ENCODE results near the gene ZNF750. TPM values are rescaled to one million over a fixed set of nuclear protein-coding genes. Genes with fewer than 3 reads are reported as not detected.

ZNF750 gene
- polyA plus RNA-seq, 3 donors, result not detected

DNA sequence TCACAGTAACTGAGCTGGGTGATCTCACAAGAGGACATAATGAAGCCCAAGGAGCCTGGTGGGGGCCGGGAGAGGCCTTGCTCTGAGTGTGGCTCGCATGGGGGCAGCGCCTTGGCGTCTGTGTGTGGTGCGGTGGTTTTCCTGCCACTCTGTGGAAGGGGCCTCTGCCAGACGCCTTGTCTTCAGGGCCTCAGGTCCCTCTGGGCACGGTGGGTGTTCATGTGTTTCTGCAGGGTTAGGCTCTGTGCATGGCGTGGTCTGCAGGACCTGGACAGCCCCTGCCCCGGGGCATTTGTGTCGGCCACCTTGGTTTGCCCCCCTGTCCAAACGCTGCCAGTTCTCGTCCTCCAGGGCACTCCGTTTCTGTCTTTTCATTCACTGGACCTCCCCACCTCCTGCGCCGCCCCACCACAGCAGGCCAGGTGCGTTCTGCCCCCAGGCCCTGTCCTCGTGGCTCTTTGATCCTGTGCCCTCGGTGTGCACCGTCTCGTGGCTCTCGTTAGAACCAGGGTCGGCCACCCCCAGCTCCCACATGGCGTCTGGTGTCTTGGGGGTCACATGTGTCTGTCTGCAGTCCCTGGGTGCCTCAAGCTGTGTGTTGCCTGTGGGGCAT is 43.7 kb upstream of the ZNF750 start:
- Histone ChIP-seq H3K9me3 (replicated peaks in 1 of 2; ENCODE audit: control insufficient read depth in 1 of 2, insufficient read depth in 1 of 2, low read length in 2 of 2) (no peaks in the 10 kb centered on the region), H3K9ac (ENCODE audit: insufficient read depth, low read length, poor library complexity, severe bottlenecking) (no peak overlapping the region), H3K36me3 (replicated peaks in 1 of 2; ENCODE audit: control insufficient read depth in 1 of 2, insufficient read depth in 2 of 2, low read length in 2 of 2) (no peaks in the 10 kb centered on the region), H3K27me3 (ENCODE audit: control insufficient read depth in 2 of 2, insufficient read depth in 2 of 2, low read length in 2 of 2) (no peaks in the 10 kb centered on the region), H3K4me3 (replicated peaks in 1 of 3; ENCODE audit: low read depth in 2 of 3, low read length in 3 of 3) (no peak overlapping the region), H4K20me1 (ENCODE audit: insufficient read depth, low read length) (no peaks in the 10 kb centered on the region), H2AFZ (ENCODE audit: insufficient read depth, low read depth, low read length, poor library complexity, severe bottlenecking) (no peak overlapping the region), H3K27ac (ENCODE audit: low read depth in 1 of 2, low read length in 2 of 2) (peak overlapping the region in 1 of 2 donors; percentile 87), H3K4me1 (ENCODE audit: control insufficient read depth in 1 of 2, insufficient read depth in 2 of 2, low read length in 2 of 2) (peaks cover 75 to 92% of the 10 kb centered on the region in 2 donors), H3K79me2 (ENCODE audit: insufficient read depth, low read length) (peaks cover 25% of the 10 kb centered on the region), H3K4me2 (replicated peaks; ENCODE audit: extremely low read depth, low read length, poor library complexity, severe bottlenecking) (no peak overlapping the region)
- Mint-ChIP-seq H3K9me3 (peaks cover 0 to 6% (median 0%) of the 10 kb centered on the region in 7 donors), H3K27me3 (ENCODE audit: low read depth in 3 of 3) (peaks cover 0 to 4% (median 0%) of the 10 kb centered on the region in 3 donors), H3K36me3 (peaks cover 27 to 50% of the 10 kb centered on the region in 2 donors), H3K4me1 (peaks cover 87% of the 10 kb centered on the region), H3K4me3 (no peak overlapping the region), H3K27ac (peak overlapping the region; percentile 18 to 99 (median 70))
- intact Hi-C loops (cut with micrococcal nuclease), result no loop called here
- no peak for TF ChIP-seq CTCF (IDR thresholded peaks at IDR 0.05)
- 74% methylated on average over 20 of the region's 23 CpGs for WGBS (ENCODE audit: insufficient coverage)
- no peak for DNase-seq

DNA sequence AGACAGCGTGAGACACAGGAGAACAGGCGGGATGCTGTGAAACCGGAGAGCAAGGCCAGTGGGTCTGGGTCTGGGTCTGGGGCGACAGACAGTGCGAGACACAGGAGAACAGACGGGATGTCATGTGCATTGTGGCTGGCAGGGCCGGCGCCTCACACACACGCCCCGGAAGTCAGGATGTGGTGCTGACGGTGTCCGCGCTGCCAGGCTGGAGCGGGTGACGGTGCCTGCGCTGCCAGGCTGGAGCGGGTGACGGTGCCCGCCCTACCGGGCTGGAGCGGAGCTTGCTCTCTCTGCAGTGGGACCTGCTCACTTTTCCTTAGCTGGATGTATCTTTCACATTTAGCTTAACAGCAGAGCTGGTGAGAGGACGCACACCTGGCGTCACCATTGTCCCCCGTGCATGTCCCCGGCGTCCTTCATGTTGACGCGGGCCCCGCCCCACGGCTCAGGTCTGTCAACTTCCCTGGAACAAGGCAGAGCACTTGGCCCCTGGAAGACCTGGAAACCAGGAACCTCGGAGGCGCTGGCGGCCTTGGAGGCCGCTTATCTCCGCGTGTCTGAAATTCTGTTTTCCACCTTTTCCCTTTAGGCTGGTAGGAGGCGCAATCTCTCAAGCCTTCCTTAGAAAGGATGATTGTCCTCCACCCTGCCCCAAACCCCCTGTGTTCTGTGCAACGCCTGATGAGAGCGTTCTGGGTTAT is 43.0 kb upstream of the ZNF750 start:
- no peak overlapping the region for H3K4me3 ChIP-seq (replicated peaks in 1 of 3; ENCODE audit: low read depth in 2 of 3, low read length in 3 of 3)
- H4K20me1 ChIP-seq (ENCODE audit: insufficient read depth, low read length), result no peaks in the 10 kb centered on the region
- H3K27ac ChIP-seq (ENCODE audit: low read depth in 1 of 2, low read length in 2 of 2), result peak overlapping the region; percentile 86 to 87
- Mint-ChIP-seq H3K36me3 (peaks cover 24 to 47% of the 10 kb centered on the region in 2 donors), H3K4me1 (peaks cover 92% of the 10 kb centered on the region), H3K27ac (peak overlapping the region; percentile 93 to 99 (median 95)), H3K27me3 (ENCODE audit: low read depth in 3 of 3) (peaks cover 0 to 4% (median 0%) of the 10 kb centered on the region in 3 donors), H3K4me3 (peak overlapping the region in 1 of 2 donors; percentile 23), H3K9me3 (peaks cover 0 to 3% (median 0%) of the 10 kb centered on the region in 7 donors)
- no peaks in the 10 kb centered on the region for H3K36me3 ChIP-seq (replicated peaks in 1 of 2; ENCODE audit: control insufficient read depth in 1 of 2, insufficient read depth in 2 of 2, low read length in 2 of 2)
- peak overlapping the region; percentile 55 for H3K9ac ChIP-seq (ENCODE audit: insufficient read depth, low read length, poor library complexity, severe bottlenecking)
- H3K4me1 ChIP-seq (ENCODE audit: control insufficient read depth in 1 of 2, insufficient read depth in 2 of 2, low read length in 2 of 2), result peaks cover 82 to 98% of the 10 kb centered on the region in 2 donors
- peak; percentile 51 to 63 (median 59) for DNase-seq
- no peak overlapping the region for H2AFZ ChIP-seq (ENCODE audit: insufficient read depth, low read depth, low read length, poor library complexity, severe bottlenecking)
- 71% methylated on average over 35 of the region's 39 CpGs for WGBS (ENCODE audit: insufficient coverage)
- no peak for TF ChIP-seq CTCF (IDR thresholded peaks at IDR 0.05)
- no peaks in the 10 kb centered on the region for H3K9me3 ChIP-seq (replicated peaks in 1 of 2; ENCODE audit: control insufficient read depth in 1 of 2, insufficient read depth in 1 of 2, low read length in 2 of 2)
- H3K79me2 ChIP-seq (ENCODE audit: insufficient read depth, low read length), result peaks cover 22% of the 10 kb centered on the region
- peak overlapping the region; percentile 19 for H3K4me2 ChIP-seq (replicated peaks; ENCODE audit: extremely low read depth, low read length, poor library complexity, severe bottlenecking)
- no peaks in the 10 kb centered on the region for H3K27me3 ChIP-seq (ENCODE audit: control insufficient read depth in 2 of 2, insufficient read depth in 2 of 2, low read length in 2 of 2)
- intact Hi-C loops (cut with micrococcal nuclease), result no loop called here
